Thymus (tissue), 11 donors: ENCODE measurements around the gene FREY1. TPM values are rescaled to one million over a fixed set of nuclear protein-coding genes. Genes with fewer than 3 reads are reported as not detected.

ENCODE experiments used
- DNase-seq, 9 donors: peaks; one replicate each; pipeline ENCODE4 v3.0.0-alpha.2; 2013; ENCODE audit warnings: low spot score in 9 of 9, low read depth in 6 of 9, missing footprints in 1 of 9
- H3K27ac ChIP-seq, 2 donors: one replicate each; pipeline ENCODE4 v1.5.1; 2013; ENCODE audit warnings: control low read depth in 1 of 2, low read depth in 1 of 2, low read length in 1 of 2, mild to moderate bottlenecking in 1 of 2, moderate library complexity in 1 of 2
- H3K27me3 ChIP-seq, 2 donors: one replicate each; pipeline ENCODE4 v1.5.1; 2013; ENCODE audit warnings: low read length in 1 of 2; ENCODE audit not compliant: control insufficient read depth in 2 of 2, insufficient read depth in 1 of 2
- H3K36me3 ChIP-seq, 2 donors: one replicate each; pipeline ENCODE4 v1.5.1; 2013; ENCODE audit warnings: low read length in 1 of 2, mild to moderate bottlenecking in 1 of 2, moderate library complexity in 1 of 2; ENCODE audit not compliant: control insufficient read depth in 2 of 2, insufficient read depth in 2 of 2
- H3K4me1 ChIP-seq, 2 donors: one replicate each; pipeline ENCODE4 v1.5.1; 2013; ENCODE audit warnings: low read length in 2 of 2; ENCODE audit not compliant: control insufficient read depth in 2 of 2, insufficient read depth in 2 of 2
- H3K4me3 ChIP-seq, 2 donors: one replicate each; pipeline ENCODE4 v1.5.1; 2013; ENCODE audit warnings: low read length in 2 of 2, control low read depth in 1 of 2, mild to moderate bottlenecking in 1 of 2
- H3K9me3 ChIP-seq, 2 donors: one replicate each; pipeline ENCODE4 v1.5.1; 2013; ENCODE audit warnings: low read length in 1 of 2, mild to moderate bottlenecking in 1 of 2; ENCODE audit not compliant: control insufficient read depth in 2 of 2, insufficient read depth in 1 of 2
- WGBS: extraction: QIAGEN DNeasy Blood & Tissue Kit; methylation state at CpG from one replicate; pipeline ENCODE4 v1.1.7; 2013; 5-methylcytosine and 5-hydroxymethylcytosine counted together
- polyA plus RNA-seq: library from polyadenylated mRNA; stranded (reverse); fragments of 200-250 nt; gene quantifications from one replicate; pipeline ENCODE4 v1.2.3, GENCODE V29; 2013
- total RNA-seq: library from RNA; stranded (reverse); fragments of 120-200 nt; gene quantifications from one replicate; pipeline ENCODE4 v1.2.4, GENCODE V29; 2013
- donor health status: healthy.

Gene FREY1
- total and polyA plus RNA-seq, 2 donors, result 0.52 to 0.62 TPM

- Histone ChIP-seq H3K9me3 (no peaks in the 10 kb centered on the region), H3K27me3 (peaks cover 5 to 59% of the 10 kb centered on the region in 2 donors), H3K4me3 (no peak overlapping the region), H3K36me3 (no peaks in the 10 kb centered on the region), H3K27ac (no peak overlapping the region), H3K4me1 (peaks cover 2% of the 10 kb centered on the region in 2 donors)
- no peak for DNase-seq
- 91% methylated on average over 9 of the region's 9 CpGs for WGBS
Observed at GRCh38 chr11:45890886-45891550, 16.1 kb downstream of the FREY1 start.

- H3K9me3 ChIP-seq, result peaks cover 0 to 3% of the 10 kb centered on the region in 2 donors
- no peaks in the 10 kb centered on the region for H3K36me3 ChIP-seq
- peaks cover 8 to 60% of the 10 kb centered on the region in 2 donors for H3K27me3 ChIP-seq
- H3K4me1 ChIP-seq, result peaks cover 8 to 10% of the 10 kb centered on the region in 2 donors
- no peak overlapping the region for H3K4me3 ChIP-seq
- WGBS, result 93% methylated on average over 9 of the region's 9 CpGs
- DNase-seq, result no peak
- H3K27ac ChIP-seq, result no peak overlapping the region
Observed at GRCh38 chr11:45889966-45890365, 17.1 kb downstream of the FREY1 start.

- H3K4me3 ChIP-seq, result no peak overlapping the region
- no peak for DNase-seq
- H3K27ac ChIP-seq, result no peak overlapping the region
- H3K36me3 ChIP-seq, result no peaks in the 10 kb centered on the region
- peaks cover 0 to 3% of the 10 kb centered on the region in 2 donors for H3K9me3 ChIP-seq
- peaks cover 8 to 60% of the 10 kb centered on the region in 2 donors for H3K27me3 ChIP-seq
- H3K4me1 ChIP-seq, result peaks cover 8 to 11% of the 10 kb centered on the region in 2 donors
- 93% methylated on average over 8 of the region's 8 CpGs for WGBS
Observed at GRCh38 chr11:45889555-45889954, 17.5 kb downstream of the FREY1 start.

- Histone ChIP-seq H3K27me3 (peaks cover 8 to 53% of the 10 kb centered on the region in 2 donors), H3K36me3 (no peaks in the 10 kb centered on the region), H3K4me3 (no peak overlapping the region), H3K4me1 (peaks cover 8 to 11% of the 10 kb centered on the region in 2 donors), H3K9me3 (peaks cover 0 to 3% of the 10 kb centered on the region in 2 donors), H3K27ac (no peak overlapping the region)
- no peak for DNase-seq
- WGBS, result 96% methylated on average over 10 of the region's 10 CpGs
Observed at GRCh38 chr11:45887587-45887986, 19.5 kb downstream of the FREY1 start.

- H3K4me3 ChIP-seq, result no peak overlapping the region
- DNase-seq, result no peak
- peaks cover 0 to 3% of the 10 kb centered on the region in 2 donors for H3K9me3 ChIP-seq
- 91% methylated on average over 4 of the region's 4 CpGs for WGBS
- peaks cover 8 to 53% of the 10 kb centered on the region in 2 donors for H3K27me3 ChIP-seq
- H3K4me1 ChIP-seq, result peaks cover 8 to 11% of the 10 kb centered on the region in 2 donors
- H3K36me3 ChIP-seq, result peaks cover under 1 to 3% of the 10 kb centered on the region in 2 donors
- no peak overlapping the region for H3K27ac ChIP-seq
Observed at GRCh38 chr11:45886816-45887520, 20.1 kb downstream of the FREY1 start.

- Histone ChIP-seq H3K36me3 (peaks cover 8% of the 10 kb centered on the region in 2 donors), H3K4me1 (peaks cover 8 to 11% of the 10 kb centered on the region in 2 donors), H3K9me3 (peaks cover 0 to 3% of the 10 kb centered on the region in 2 donors), H3K27me3 (peaks cover 8 to 50% of the 10 kb centered on the region in 2 donors), H3K27ac (no peak overlapping the region), H3K4me3 (peak overlapping the region; percentile 20 to 53)
- WGBS, result 18% methylated on average over 43 of the region's 43 CpGs
- no peak for DNase-seq
Observed at GRCh38 chr11:45885921-45886721, 20.9 kb downstream of the FREY1 start.

- Histone ChIP-seq H3K36me3 (peaks cover 11 to 13% of the 10 kb centered on the region in 2 donors), H3K9me3 (peaks cover 0 to 3% of the 10 kb centered on the region in 2 donors), H3K27ac (no peak within 1 kb of the TSS), H3K4me1 (peaks cover 8 to 11% of the 10 kb centered on the region in 2 donors), H3K27me3 (peaks cover 8 to 45% of the 10 kb centered on the region in 2 donors), H3K4me3 (peak within 1 kb of the TSS; percentile 20 to 53)
- 2% methylated on average over 73 of the region's 73 CpGs for WGBS
- DNase-seq, result peak in 7 of 9 donors; percentile 19 to 74 (median 59)
Observed at GRCh38 chr11:45885274-45885920, 21.7 kb downstream of the FREY1 start, which contains the start of gene MAPK8IP1. Gene MAPK8IP1, plus strand, starts transcription at chr11:45885651. Its CDS starts 170 bp downstream, at chr11:45885821.

- H3K4me3 ChIP-seq, result no peak overlapping the region
- no peak for DNase-seq
- H3K27me3 ChIP-seq, result peaks cover 8 to 42% of the 10 kb centered on the region in 2 donors
- peaks cover 8 to 11% of the 10 kb centered on the region in 2 donors for H3K4me1 ChIP-seq
- H3K9me3 ChIP-seq, result peaks cover 0 to 3% of the 10 kb centered on the region in 2 donors
- no peak overlapping the region for H3K27ac ChIP-seq
- peaks cover 13 to 20% of the 10 kb centered on the region in 2 donors for H3K36me3 ChIP-seq
- 94% methylated on average over 10 of the region's 10 CpGs for WGBS
Observed at GRCh38 chr11:45884596-45885185, 22.4 kb downstream of the FREY1 start.
